Activated CD8-positive, alpha-beta memory T cell treated with anti-CD3 and anti-CD28 coated beads, Interleukin-2, amount 10 ng/mL, durations not matched to agents 7 days and 5 days (primary cell): ENCODE measurements around the gene CAMSAP1. TPM values are rescaled to one million over a fixed set of nuclear protein-coding genes. Genes with fewer than 3 reads are reported as not detected.

Experiments used
- ATAC-seq: fragments of 150-1000 bp; cut with Tn5 transposase; one replicate; pipeline ENCODE4 v1.10.0; 2021; ENCODE audit warnings: moderate library complexity
- CTCF ChIA-PET: fragments of 350-600 bp; sonication (Branson Sonifier 250); formaldehyde crosslinking; loops from one replicate; lab custom pipeline; 2021; ENCODE audit warnings: antibody characterized with exemption; lab: Charles Lee
- DNase-seq: peaks from one replicate; pipeline ENCODE4 v3.0.0-alpha.2; 2020
- H3K27ac Mint-ChIP-seq: one replicate; pipeline ENCODE4 v1.8.0; 2021; ENCODE audit warnings: mild to moderate bottlenecking, mixed read lengths
- H3K27me3 Mint-ChIP-seq: one replicate; pipeline ENCODE4 v1.8.0; 2021; ENCODE audit warnings: mixed read lengths
- H3K36me3 Mint-ChIP-seq: one replicate; pipeline ENCODE4 v1.8.0; 2021; ENCODE audit warnings: mild to moderate bottlenecking, mixed read lengths
- H3K4me1 Mint-ChIP-seq: one replicate; pipeline ENCODE4 v1.8.0; 2021; ENCODE audit warnings: mixed read lengths
- H3K4me3 Mint-ChIP-seq: one replicate; pipeline ENCODE4 v1.8.0; 2021; ENCODE audit warnings: mild to moderate bottlenecking, moderate library complexity, mixed read lengths
- H3K9me3 Mint-ChIP-seq: one replicate; pipeline ENCODE4 v1.8.0; 2022; ENCODE audit warnings: low read depth, mixed read lengths
- total RNA-seq, 2 experiments: library from RNA; stranded (reverse); gene quantifications; one replicate each; pipeline ENCODE4 v1.2.3, GENCODE V29; 2021

Gene CAMSAP1
- total RNA-seq, 2 experiments from 2014 or later = 20.3 to 22.7 TPM

DNA sequence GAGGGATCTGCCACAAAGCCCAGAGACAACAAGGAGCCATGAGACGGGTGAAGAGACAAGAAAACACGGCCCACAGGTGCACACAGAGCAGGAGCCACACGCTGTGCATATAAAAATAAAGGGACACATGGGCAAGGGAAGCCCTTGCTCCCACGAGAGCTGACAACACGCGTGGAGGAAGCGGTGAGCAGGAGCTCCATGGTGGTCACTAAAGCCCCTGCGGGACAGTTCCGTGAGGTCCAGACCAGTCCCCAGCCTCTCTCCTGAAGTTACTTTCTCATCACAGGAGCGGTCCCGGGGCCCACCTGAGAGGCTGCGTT, 90.7 kb downstream of the CAMSAP1 start:
- Mint-ChIP-seq H3K9me3 (no peaks in the 10 kb centered on the region), H3K36me3 (peaks cover 10% of the 10 kb centered on the region), H3K27me3 (no peaks in the 10 kb centered on the region), H3K4me3 (no peak overlapping the region), H3K4me1 (peaks cover 8% of the 10 kb centered on the region), H3K27ac (no peak overlapping the region)
- ATAC-seq = no peak
- CTCF ChIA-PET = interaction anchor here (1.4 kb wide), 1 partner anchor 11 kb away, joined by 5 read pairs; no protein-coding TSS in a partner anchor
- DNase-seq = no peak

- ATAC-seq (peak; percentile 47), DNase-seq (peak; percentile 49)
- Mint-ChIP-seq H3K9me3 (no peaks in the 10 kb centered on the region), H3K4me1 (peaks cover 8% of the 10 kb centered on the region), H3K4me3 (no peak overlapping the region), H3K36me3 (peaks cover 13% of the 10 kb centered on the region), H3K27ac (peak overlapping the region; percentile 40), H3K27me3 (no peaks in the 10 kb centered on the region)
- CTCF ChIA-PET = interaction anchor here (1.4 kb wide), 1 partner anchor 12 kb away, joined by 5 read pairs; no protein-coding TSS in a partner anchor
Measured at GRCh38 chr9:135815830-135816650, 91.3 kb downstream of the CAMSAP1 start.

GRCh38 chr9:135815413-135815812, 91.9 kb downstream of the CAMSAP1 start:
- DNase-seq = no peak
- CTCF ChIA-PET = no interaction called here
- Mint-ChIP-seq H3K4me3 (no peak overlapping the region), H3K27ac (no peak overlapping the region), H3K9me3 (no peaks in the 10 kb centered on the region), H3K36me3 (peaks cover 13% of the 10 kb centered on the region), H3K27me3 (no peaks in the 10 kb centered on the region), H3K4me1 (peaks cover 8% of the 10 kb centered on the region)
- ATAC-seq = no peak

- peaks cover 8% of the 10 kb centered on the region for H3K4me1 Mint-ChIP-seq
- peaks cover 13% of the 10 kb centered on the region for H3K36me3 Mint-ChIP-seq
- no peak for DNase-seq
- H3K4me3 Mint-ChIP-seq = no peak overlapping the region
- CTCF ChIA-PET = no interaction called here
- H3K27ac Mint-ChIP-seq = no peak overlapping the region
- no peaks in the 10 kb centered on the region for H3K9me3 Mint-ChIP-seq
- ATAC-seq = no peak
- H3K27me3 Mint-ChIP-seq = no peaks in the 10 kb centered on the region
Measured at GRCh38 chr9:135814421-135815095, 92.8 kb downstream of the CAMSAP1 start.

DNA sequence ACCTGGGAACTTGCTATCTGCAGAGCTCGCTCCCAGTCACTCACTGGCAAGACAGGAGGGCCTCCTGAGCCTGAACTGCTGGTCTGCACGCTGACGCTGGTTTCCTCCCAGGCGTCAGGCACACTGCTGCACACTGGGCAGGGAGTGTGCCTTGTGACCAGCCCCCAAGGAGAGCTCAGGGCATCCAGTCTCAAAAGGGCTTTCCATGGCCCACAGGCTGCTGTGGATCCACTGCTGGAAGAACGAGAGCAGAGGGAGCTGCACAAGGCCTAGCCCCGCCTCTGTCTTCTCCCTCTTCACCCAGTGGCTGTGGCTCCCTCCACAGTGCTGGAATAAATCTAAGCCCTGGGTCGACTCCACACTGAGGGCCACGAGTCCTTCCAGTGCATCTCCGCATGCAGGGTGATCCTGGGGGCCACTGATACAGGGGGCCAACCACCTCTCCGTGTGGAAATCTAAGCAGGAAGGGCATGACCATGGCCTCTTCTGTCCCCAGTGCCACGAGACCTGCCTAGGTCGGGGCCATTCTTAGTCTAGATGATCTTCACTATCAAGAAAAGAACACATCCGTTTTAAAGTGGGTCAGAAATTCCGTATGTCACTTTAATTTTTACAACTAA, 93.6 kb downstream of the CAMSAP1 start:
- H3K4me1 Mint-ChIP-seq = peaks cover 8% of the 10 kb centered on the region
- H3K9me3 Mint-ChIP-seq = no peaks in the 10 kb centered on the region
- no peak overlapping the region for H3K27ac Mint-ChIP-seq
- ATAC-seq (no peak), DNase-seq (no peak)
- no peak overlapping the region for H3K4me3 Mint-ChIP-seq
- CTCF ChIA-PET = no interaction called here
- H3K36me3 Mint-ChIP-seq = peaks cover 11% of the 10 kb centered on the region
- no peaks in the 10 kb centered on the region for H3K27me3 Mint-ChIP-seq

DNA sequence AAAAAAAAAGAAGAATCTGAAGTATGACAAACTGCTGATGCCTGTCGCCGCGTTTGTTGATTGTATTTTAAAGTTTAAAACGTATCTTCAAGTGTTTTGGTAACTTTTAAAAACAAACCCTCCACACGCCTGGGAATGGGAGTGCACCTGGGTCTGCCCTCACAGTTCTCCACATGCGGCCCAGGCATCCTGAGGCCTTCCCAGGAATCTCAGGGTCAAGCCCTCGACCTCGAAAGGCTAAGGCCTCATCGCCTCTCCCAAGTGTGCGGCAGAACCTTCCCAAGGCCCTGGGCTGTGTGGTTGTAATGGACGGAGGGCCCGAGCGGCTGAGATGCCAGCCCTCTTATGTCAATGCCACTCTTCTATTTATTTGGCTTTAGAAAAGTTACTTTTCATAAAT, 94.4 kb downstream of the CAMSAP1 start:
- Mint-ChIP-seq H3K9me3 (no peaks in the 10 kb centered on the region), H3K36me3 (peaks cover 9% of the 10 kb centered on the region), H3K4me3 (no peak overlapping the region), H3K4me1 (peaks cover 8% of the 10 kb centered on the region), H3K27ac (no peak overlapping the region), H3K27me3 (no peaks in the 10 kb centered on the region)
- ATAC-seq (no peak), DNase-seq (no peak)
- CTCF ChIA-PET = no interaction called here

DNA sequence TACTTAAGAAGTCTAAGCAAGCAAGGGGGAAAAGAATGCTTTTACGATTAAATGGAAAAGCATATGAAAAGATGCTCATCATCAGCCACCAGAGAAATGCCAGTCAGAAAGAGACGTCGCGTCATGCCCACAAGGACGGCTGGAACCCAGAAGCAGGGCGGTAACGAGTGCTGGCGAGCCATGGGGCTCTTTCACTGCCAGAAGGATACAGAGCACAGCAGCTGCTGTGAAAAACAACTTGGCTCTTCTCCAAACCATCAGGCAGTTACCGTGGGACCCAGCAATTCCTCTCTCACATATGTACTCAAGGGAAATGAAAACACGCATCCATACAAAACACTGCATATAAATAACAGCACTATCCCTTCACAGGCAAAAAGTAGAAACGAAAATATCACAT, 95.5 kb downstream of the CAMSAP1 start:
- H3K4me1 Mint-ChIP-seq = peaks cover 8% of the 10 kb centered on the region
- no peak overlapping the region for H3K27ac Mint-ChIP-seq
- no peak for ATAC-seq
- H3K27me3 Mint-ChIP-seq = no peaks in the 10 kb centered on the region
- no peaks in the 10 kb centered on the region for H3K9me3 Mint-ChIP-seq
- CTCF ChIA-PET = no interaction called here
- H3K4me3 Mint-ChIP-seq = no peak overlapping the region
- no peak for DNase-seq
- peaks cover 9% of the 10 kb centered on the region for H3K36me3 Mint-ChIP-seq

DNA sequence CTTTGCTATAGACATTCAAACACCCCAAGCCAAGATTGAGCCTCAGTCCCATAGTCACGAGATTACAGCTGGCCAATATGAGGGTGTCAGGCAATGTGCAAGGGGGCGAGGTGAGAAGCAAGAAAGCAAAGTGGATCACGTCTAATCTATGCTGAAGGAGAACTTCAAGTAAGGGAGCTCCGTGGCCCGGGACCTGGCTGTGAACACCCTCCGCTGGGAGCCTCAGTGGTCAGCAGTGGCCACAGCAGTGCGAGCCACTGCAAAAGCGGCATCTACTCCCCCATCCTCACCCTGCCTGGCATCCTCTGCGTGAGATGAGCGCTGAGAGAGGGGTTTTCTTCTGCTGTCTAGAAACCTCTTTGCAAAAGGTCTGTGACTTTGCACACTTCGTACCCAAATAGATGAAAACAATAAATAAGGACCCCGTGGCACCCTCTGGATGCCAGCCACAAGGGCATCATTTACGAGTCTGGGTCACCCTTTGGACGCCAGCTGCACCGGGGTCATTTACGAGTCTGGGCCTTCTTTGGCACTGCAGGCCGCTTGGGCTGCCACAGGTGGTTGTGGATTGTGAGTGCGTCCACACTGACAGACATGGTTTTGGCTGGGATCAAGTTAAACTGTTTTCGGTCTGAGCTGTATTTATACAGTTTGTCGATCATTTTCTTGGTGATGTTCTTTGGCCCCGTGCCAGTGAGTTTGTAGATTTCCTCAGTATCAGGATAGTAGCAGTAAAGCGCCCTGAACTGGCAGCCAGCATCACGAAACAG, 96.4 kb downstream of the CAMSAP1 start:
- no peak overlapping the region for H3K27ac Mint-ChIP-seq
- H3K9me3 Mint-ChIP-seq = no peaks in the 10 kb centered on the region
- no peak for DNase-seq
- H3K36me3 Mint-ChIP-seq = peaks cover 9% of the 10 kb centered on the region
- H3K27me3 Mint-ChIP-seq = no peaks in the 10 kb centered on the region
- CTCF ChIA-PET = no interaction called here
- ATAC-seq = no peak
- H3K4me1 Mint-ChIP-seq = peaks cover 7% of the 10 kb centered on the region
- no peak overlapping the region for H3K4me3 Mint-ChIP-seq

DNA sequence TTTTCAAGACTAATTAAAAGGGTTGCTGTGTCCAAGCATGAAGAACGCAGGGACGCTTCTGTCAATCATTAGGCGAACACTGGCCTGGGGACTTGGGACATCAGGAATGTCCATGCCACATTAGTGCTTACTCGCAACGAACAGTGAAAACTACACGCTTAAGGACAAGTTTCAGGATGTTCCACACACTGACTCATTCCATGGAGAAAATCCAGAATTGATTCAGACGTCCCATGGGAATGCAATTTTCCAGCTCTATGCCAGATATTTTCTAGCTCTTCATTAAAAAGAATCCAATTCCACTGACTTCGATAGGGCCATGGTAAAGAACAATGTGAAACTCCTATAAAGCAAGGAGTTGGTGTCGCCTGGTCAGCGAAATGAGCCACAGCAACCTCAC, 98.2 kb downstream of the CAMSAP1 start:
- ATAC-seq (no peak), DNase-seq (no peak)
- CTCF ChIA-PET = no interaction called here
- Mint-ChIP-seq H3K9me3 (no peaks in the 10 kb centered on the region), H3K27ac (no peak overlapping the region), H3K27me3 (no peaks in the 10 kb centered on the region), H3K4me1 (peaks cover 11% of the 10 kb centered on the region), H3K36me3 (peaks cover 3% of the 10 kb centered on the region), H3K4me3 (no peak overlapping the region)

GRCh38 chr9:135805422-135806022, 101.8 kb downstream of the CAMSAP1 start:
- H3K9me3 Mint-ChIP-seq = no peaks in the 10 kb centered on the region
- no peak for DNase-seq
- H3K27ac Mint-ChIP-seq = no peak overlapping the region
- ATAC-seq = peak; percentile 39
- H3K36me3 Mint-ChIP-seq = no peaks in the 10 kb centered on the region
- CTCF ChIA-PET = no interaction called here
- peaks cover 11% of the 10 kb centered on the region for H3K4me1 Mint-ChIP-seq
- H3K4me3 Mint-ChIP-seq = no peak overlapping the region
- no peaks in the 10 kb centered on the region for H3K27me3 Mint-ChIP-seq

- H3K4me3 Mint-ChIP-seq = no peak overlapping the region
- no peaks in the 10 kb centered on the region for H3K9me3 Mint-ChIP-seq
- no peaks in the 10 kb centered on the region for H3K36me3 Mint-ChIP-seq
- ATAC-seq (no peak), DNase-seq (no peak)
- CTCF ChIA-PET = no interaction called here
- no peak overlapping the region for H3K27ac Mint-ChIP-seq
- no peaks in the 10 kb centered on the region for H3K27me3 Mint-ChIP-seq
- peaks cover 11% of the 10 kb centered on the region for H3K4me1 Mint-ChIP-seq
Measured at GRCh38 chr9:135804581-135805421, 102.5 kb downstream of the CAMSAP1 start.

DNA sequence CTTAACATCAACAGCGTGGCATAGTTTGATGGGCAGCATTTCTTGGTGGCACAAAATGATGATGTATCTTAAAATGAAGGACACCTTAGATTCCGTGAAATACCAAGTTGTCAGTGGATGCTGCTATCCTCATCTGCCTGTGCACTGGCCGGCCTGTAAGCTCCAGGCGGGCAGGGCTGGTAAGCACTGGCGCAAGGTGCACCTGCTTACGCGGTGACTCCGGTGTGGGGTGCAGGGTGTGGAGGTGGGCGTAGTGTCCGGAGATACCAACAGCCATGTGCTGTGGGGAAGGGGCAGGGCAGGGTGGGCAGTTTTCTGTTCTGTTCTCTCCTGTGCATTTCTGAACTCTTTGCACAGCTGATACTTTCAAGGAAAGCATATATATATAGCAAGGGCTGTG, 103.9 kb downstream of the CAMSAP1 start:
- Mint-ChIP-seq H3K27ac (no peak overlapping the region), H3K4me1 (peaks cover 11% of the 10 kb centered on the region), H3K9me3 (no peaks in the 10 kb centered on the region), H3K36me3 (no peaks in the 10 kb centered on the region), H3K27me3 (no peaks in the 10 kb centered on the region), H3K4me3 (no peak overlapping the region)
- CTCF ChIA-PET = no interaction called here
- DNase-seq (no peak), ATAC-seq (no peak)
